ENCODE data around the gene ALDH7A1.
"Not testable (repeated sequence)": the region's sequence is repeated elsewhere in the genome, so short reads cannot be mapped to it uniquely, and the experiment has no call there.

GRCh38 chr5:126555101-126555500, 39.9 kb downstream of the ALDH7A1 start:
- not testable (repeated sequence) for TF ChIP-seq CTCF, POLR2A (IDR thresholded peaks at IDR 0.05)
